ENCODE data around the gene PPM1L. TPM values are rescaled to one million over a fixed set of nuclear protein-coding genes. Genes with fewer than 3 reads are reported as not detected.

PPM1L gene
- total RNA-seq, 1 donor, result 2.5 TPM

GRCh38 chr3:160837394-160837980, 81.5 kb downstream of the PPM1L start:
- TF ChIP-seq CTCF (IDR thresholded peaks at IDR 0.05; ENCODE audit: insufficient read depth, low read length), result no peak
- H3K4me3 ChIP-seq (ENCODE audit: low read depth, low read length), result no peak overlapping the region
- no peak for DNase-seq (ENCODE audit: low read depth)

- TF ChIP-seq CTCF (IDR thresholded peaks at IDR 0.05; ENCODE audit: insufficient read depth, low read length), result no peak
- no peak for DNase-seq (ENCODE audit: low read depth)
- no peak overlapping the region for H3K4me3 ChIP-seq (ENCODE audit: low read depth, low read length)
Measured at GRCh38 chr3:160840590-160840989, 84.6 kb downstream of the PPM1L start.

- H3K4me3 ChIP-seq (ENCODE audit: low read depth, low read length), result no peak overlapping the region
- DNase-seq (ENCODE audit: low read depth), result no peak
- no peak for TF ChIP-seq CTCF (IDR thresholded peaks at IDR 0.05; ENCODE audit: insufficient read depth, low read length)
Measured at GRCh38 chr3:160841455-160841854, 85.4 kb downstream of the PPM1L start.

GRCh38 chr3:160842021-160843005, 86.3 kb downstream of the PPM1L start:
- TF ChIP-seq CTCF (IDR thresholded peaks at IDR 0.05; ENCODE audit: insufficient read depth, low read length), result no peak
- H3K4me3 ChIP-seq (ENCODE audit: low read depth, low read length), result no peak overlapping the region
- DNase-seq (ENCODE audit: low read depth), result no peak

- TF ChIP-seq CTCF (IDR thresholded peaks at IDR 0.05; ENCODE audit: insufficient read depth, low read length), result no peak
- DNase-seq (ENCODE audit: low read depth), result no peak
- no peak overlapping the region for H3K4me3 ChIP-seq (ENCODE audit: low read depth, low read length)
Measured at GRCh38 chr3:160851629-160852210, 95.7 kb downstream of the PPM1L start.

GRCh38 chr3:160852856-160853255, 96.8 kb downstream of the PPM1L start:
- no peak for DNase-seq (ENCODE audit: low read depth)
- no peak for TF ChIP-seq CTCF (IDR thresholded peaks at IDR 0.05; ENCODE audit: insufficient read depth, low read length)
- H3K4me3 ChIP-seq (ENCODE audit: low read depth, low read length), result no peak overlapping the region
